Smooth muscle cell of the brain vasculature (primary cell): ENCODE results near the gene PSMB5.

Experiments
- DNase-seq: peaks from one replicate; pipeline ENCODE4 v3.0.0-alpha.2; 2012; ENCODE audit warnings: low read depth, low spot score

Gene PSMB5

DNA sequence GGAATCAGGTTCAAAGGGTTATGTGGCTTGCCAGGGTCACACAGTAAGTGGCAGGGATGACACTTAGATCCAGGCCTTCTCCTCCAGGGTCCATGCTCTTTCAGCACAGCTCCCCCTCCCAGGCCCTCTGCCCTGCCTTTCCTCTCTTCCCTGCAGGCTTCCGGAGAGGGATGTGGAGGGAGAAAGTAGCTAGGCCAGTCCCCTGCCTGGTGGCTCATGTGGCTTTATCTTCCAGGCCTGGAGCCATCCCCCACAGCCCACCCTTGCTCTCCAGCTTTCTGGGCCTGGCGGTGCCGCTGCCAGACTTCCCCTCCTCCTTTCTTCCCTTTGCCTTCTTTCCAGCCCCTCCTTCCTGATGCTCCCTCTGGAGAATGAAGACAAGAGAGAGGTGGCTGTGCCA, 9.1 kb upstream of the PSMB5 start:
- DNase-seq = no peak

DNA sequence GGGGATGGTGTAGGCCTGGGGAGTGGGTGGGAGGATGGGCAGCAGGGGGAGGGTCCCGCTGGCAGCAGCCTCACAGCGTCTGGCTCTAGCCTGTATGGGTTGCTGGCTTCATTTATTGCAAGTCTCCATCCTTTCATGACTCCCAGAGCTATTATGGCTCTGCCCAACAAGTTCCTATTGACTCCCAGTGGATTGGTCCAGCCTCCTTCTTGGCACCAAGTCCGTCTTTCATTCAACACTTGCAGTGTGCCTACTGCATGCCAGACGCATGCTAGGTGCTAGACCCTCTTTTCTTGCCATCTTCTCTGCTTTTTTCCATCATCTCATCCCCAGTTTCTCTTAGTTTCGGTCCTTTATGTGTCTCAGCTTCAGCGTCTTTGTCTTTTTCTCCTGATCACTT, 8.4 kb upstream of the PSMB5 start:
- DNase-seq = no peak

DNA sequence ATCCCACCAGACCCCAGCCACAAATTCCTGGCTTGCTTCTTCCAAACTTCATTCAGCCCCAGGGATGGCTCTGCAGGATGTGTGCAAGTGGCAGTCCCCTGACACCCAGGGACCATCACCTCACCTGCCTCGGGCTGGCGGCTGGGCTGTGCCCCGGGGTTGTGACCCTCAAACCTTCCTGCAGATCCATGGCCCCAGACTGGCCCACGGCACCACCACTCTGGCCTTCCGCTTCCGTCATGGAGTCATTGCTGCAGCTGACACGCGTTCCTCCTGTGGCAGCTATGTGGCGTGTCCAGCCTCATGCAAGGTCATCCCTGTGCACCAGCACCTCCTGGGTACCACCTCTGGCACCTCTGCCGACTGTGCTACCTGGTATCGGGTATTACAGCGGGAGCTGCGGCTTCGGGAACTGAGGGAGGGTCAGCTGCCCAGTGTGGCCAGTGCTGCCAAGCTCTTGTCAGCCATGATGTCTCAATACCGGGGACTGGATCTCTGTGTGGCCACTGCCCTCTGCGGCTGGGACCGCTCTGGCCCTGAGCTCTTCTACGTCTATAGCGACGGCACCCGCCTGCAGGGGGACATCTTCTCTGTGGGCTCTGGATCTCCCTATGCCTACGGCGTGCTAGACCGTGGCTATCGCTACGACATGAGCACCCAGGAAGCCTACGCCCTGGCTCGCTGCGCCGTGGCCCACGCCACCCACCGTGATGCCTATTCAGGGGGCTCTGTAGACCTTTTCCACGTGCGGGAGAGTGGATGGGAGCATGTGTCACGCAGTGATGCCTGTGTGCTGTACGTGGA, 7.7 kb upstream of the PSMB5 start, which contains the start of gene PSMB11:
Gene PSMB11 (plus strand): TSS at position 51 of the 804 bp plus-strand sequence. CDS start 14 bp downstream, at position 65.
- DNase-seq = no peak

DNA sequence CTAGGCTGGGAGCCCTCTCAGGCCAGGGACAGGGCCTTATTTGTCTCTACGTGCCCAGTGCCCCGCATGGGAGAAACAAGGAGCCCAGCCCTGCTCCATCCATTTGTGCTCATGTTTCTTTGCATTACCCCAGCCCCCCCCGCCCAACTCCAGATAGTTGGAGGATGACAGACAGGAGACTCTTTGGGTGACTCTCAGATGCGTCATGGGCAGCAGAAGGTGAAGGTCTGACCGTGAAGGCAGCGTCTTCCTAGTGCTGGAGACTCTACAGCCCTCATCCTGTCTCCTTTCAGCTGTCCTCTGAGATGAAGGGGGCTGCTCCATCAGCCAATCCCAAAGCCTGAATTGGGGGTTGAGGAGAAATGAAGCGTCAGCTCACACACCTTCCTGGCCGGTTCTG, 7.0 kb upstream of the PSMB5 start:
- DNase-seq = no peak

GRCh38 chr14:23040100-23040499, 5.4 kb upstream of the PSMB5 start:
- DNase-seq = no peak

DNA sequence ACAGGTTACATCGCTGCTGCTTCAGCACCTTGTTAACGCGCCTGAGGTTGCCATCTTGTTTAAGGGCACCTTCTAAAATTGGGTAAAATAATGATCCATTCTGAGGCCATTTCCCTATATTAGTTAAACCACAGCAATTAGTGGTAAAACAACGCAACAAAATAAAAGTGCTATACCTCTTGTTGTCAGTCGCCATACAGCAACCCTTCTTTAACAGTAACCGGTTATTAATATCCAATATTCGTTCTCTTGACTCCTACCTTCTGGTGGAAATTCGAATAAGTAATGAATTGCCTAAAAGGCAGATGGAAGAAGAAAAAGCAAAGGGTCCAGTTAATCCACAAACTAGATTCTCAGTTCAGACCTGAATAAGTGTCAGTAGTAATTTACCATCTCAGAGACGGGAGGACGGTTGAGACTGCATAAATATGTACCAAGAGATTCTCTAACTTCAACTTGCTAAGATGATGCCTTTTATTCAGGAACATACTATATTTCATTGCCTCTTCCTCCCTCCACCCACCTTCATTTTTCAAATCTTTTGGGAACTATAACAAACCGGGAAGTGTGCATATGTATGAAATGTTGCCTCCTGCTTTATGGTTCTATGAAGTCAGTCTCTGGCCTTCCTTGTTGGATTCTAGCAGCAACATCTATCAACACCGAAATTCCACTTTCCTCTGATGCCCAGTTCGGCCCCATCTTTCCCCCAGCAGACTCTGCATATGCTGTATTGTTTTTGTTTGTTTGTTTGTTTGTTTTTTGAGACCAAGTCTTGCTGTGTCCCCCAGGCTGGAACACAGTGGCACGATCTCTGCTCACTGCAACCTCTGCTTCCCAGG, 824 bp upstream of the PSMB5 start:
- DNase-seq = no peak

- DNase-seq = no peak
These were observed 751 bp downstream of the PSMB5 start for GRCh38 chr14:23033801-23034497.

GRCh38 chr14:23033251-23033727, 1.4 kb downstream of the PSMB5 start:
- no peak for DNase-seq

GRCh38 chr14:23030936-23031335, 3.8 kb downstream of the PSMB5 start:
- DNase-seq = no peak

GRCh38 chr14:23028799-23029198, 5.9 kb downstream of the PSMB5 start:
- DNase-seq = no peak

- no peak for DNase-seq
These were observed 9.4 kb downstream of the PSMB5 start for GRCh38 chr14:23025151-23025814.

DNA sequence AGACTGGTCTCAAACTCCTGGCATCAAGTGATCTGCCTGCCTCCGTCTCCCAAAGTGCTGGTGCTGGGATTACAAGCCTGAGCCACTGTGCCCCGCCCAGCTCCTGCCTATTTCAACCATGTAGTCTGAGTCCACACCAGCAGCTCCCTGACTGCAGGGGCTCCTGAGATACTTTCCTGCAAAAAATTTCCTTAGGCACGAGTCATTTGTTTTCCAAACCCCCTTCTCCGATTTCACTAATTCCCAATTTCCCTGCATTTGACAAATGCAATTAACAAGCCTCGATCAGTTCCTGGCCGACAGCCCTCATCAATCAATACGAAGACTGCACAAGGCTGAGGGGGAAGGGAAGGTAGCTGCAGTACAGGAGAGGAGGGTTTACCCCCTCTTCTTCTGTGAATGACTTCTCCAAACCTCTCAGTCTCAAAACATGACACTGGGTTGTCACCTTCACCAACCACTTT, 10.1 kb downstream of the PSMB5 start:
- no peak for DNase-seq

DNA sequence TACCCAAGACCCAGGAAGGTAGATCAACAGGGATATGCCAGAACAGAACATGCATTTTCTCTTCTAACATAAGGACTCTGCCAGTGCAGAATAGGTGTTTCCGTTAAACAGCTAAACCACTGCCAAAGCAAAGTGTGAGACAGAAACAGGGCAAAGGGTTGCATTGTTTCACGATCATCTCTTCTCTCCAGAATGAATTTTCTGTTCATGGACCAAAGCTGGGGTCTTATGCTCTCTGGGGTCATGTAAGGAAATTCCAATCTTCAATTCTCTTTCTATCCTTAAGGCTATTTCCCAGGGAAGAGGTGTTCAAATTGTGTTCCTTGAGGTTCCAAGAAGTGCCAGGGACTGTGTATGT, 10.9 kb downstream of the PSMB5 start:
- no peak for DNase-seq

DNA sequence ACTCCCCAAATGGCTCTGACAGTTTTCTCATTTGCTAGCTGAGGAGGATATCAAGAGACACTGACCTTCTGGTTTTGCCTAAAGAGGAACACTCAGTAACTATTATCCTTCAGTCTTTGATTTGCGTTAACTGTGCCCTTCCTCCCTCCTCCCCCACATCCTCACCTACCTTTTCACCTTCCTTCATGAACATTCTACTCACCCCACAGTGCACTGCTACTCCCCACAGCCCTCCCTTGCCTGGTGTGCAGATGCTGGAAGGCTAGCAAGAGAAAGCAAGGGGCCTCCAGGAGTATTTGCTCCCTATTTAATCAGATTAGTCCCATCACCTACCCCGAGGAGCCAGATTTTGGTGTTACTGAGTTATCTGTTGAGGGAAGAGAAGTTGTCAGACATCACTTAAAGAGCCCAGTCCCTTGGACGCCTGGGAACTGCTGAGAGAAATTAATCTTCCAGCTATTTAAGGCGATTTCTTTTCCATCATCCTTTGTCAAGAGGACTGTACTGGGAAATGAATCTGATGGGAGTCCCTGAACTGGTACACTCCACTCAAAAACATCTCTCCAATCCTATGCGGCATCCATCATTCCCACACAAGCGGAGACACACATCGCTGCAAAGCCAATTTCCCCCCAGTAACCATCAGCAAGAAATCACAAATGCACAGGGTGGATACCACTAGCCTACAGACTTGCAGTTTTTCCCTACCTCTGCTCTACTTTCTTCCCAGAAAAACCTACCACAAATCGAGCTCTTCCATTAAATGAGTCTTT, 11.5 kb downstream of the PSMB5 start:
- no peak for DNase-seq

- DNase-seq = no peak
These were observed 12.7 kb downstream of the PSMB5 start for GRCh38 chr14:23021889-23022442.

- DNase-seq = no peak
These were observed 13.3 kb downstream of the PSMB5 start for GRCh38 chr14:23021434-23021833.

GRCh38 chr14:23020143-23021128, 14.3 kb downstream of the PSMB5 start:
- no peak for DNase-seq

DNA sequence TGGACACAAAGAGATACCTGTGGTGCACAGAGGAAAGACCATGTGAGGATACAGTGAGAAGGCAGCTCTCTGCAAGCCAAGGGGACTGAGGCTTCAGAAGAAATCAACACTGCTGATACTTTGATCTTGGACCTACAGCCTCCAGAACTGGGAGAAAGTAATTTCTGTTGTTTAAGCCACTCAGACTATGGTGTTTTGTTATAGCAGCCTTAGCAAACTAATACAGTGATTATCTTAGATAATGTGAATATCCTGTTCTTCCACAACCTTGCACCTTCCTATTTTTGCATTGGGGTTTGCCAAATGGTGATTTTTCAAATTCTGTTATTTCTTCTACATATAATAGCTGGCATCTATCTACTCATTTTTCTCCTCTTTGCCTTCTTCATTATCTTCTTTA, 16.6 kb downstream of the PSMB5 start:
- no peak for DNase-seq

DNA sequence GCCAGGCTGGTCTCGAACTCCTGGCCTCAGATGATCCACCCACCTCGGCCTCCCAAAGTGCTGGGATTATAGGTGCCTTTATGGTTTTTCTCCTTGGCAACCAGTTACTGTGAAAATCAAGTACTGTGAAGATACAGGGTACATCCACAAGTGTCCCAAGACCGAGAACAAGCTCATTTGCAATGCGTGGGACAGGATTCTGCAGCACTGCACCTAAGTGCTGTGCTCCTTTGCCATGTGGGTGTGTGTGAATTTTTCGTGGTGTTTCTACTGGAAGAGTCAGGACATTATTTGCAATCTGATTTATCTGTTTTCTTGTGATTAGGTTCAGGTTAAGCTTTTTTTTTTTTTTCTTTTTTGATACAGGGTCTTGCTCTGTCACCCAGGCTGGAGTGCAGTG, 17.6 kb downstream of the PSMB5 start:
- no peak for DNase-seq
